H54 (cell line): Measurements from ENCODE around the gene TCF12.

Source experiments
- DNase-seq: peaks from one replicate; pipeline ENCODE4 v3.0.0; 2011; ENCODE audit warnings: low spot score, mixed read lengths; ENCODE audit not compliant: insufficient read length
- FAIRE-seq: peaks from 3 replicates; lab custom pipeline; 2011; peaks lifted over from hg19 to GRCh38; lab: Jason Lieb, UNC
- POLR2A ChIP-seq: IDR thresholded peaks from 2 replicates; pipeline ENCODE4 v1.6.1; 2011; ENCODE audit warnings: low read depth, mild to moderate bottlenecking, low read length

The TCF12 gene

GRCh38 chr15:57324590-57324890, 406.1 kb downstream of the TCF12 start:
- DNase-seq (no peak), FAIRE-seq (no peak)
- TF ChIP-seq POLR2A, result no peak

DNA sequence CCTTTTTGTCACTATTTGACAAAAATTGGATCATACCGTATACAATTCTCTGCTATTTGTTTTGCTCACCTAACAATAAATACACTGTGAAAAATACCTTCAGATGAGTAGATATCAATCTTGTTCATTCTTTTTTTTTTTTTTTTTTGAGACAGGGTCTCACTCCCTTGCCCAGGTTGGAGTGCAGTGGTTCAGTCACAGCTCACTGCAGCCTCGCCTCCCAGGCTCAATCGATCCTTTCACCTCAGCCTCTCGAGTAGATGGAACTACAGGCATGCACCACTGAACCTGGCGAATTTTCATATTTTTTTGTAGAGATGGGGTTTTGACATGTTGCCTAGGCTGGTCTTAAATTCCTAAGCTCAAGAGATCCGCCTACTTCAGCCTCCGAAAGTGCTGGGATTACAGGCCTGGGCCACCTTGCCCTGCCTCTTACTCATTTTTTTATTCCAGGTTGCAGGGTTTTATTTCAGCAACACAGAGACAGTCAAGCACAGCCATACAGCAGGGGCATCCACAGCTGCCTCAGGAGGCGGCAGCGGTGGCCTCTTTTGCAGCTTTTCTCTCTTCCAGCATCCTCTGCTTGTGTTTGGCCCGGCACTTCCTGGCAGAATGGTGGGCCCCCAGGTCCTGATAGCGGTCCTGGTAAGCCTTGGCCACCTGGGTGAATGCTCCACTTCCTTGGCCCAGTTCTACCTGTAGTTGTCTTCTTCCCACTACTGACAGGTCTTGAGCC, 406.7 kb downstream of the TCF12 start:
- DNase-seq, result no peak
- no peak for TF ChIP-seq POLR2A
- no peak for FAIRE-seq

GRCh38 chr15:57326196-57326595, 407.8 kb downstream of the TCF12 start:
- no peak for TF ChIP-seq POLR2A
- no peak for FAIRE-seq

DNA sequence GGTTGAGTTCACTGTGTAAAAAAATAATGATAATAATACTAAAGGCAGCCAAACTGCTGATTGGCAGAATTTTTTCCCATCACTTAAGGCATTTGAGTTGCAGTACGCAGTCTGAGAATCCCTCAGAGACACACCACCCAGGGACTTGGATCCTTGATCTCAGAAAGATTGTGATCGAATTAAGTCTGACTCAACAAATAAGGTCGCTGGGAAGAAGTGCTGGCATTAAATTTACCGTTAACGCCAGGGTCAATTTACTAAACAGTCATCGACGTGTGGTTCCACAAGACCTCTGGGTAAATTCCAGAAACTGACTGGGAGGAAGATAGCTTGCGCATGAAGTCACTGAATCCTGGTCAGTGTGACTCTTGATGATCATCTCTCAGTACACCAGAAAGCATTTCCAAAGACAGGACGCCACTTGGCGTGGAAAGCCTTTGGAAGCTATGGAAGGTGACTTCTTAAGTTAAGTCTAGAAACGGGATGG, 409.6 kb downstream of the TCF12 start:
- no peak for TF ChIP-seq POLR2A
- FAIRE-seq, result peak; percentile 33
- DNase-seq, result peak; percentile 51

More at GRCh38 chr15:57326196-57326595, 407.8 kb downstream of the TCF12 start:
- DNase-seq, result no peak

- no peak for FAIRE-seq
- TF ChIP-seq POLR2A, result no peak
- no peak for DNase-seq
Measured at GRCh38 chr15:57328479-57328878, 410.0 kb downstream of the TCF12 start.

- FAIRE-seq (no peak), DNase-seq (no peak)
- no peak for TF ChIP-seq POLR2A
Measured at GRCh38 chr15:57328897-57329296, 410.5 kb downstream of the TCF12 start.

- no peak for TF ChIP-seq POLR2A
- DNase-seq (no peak), FAIRE-seq (no peak)
Measured at GRCh38 chr15:57329582-57330367, 411.3 kb downstream of the TCF12 start.

DNA sequence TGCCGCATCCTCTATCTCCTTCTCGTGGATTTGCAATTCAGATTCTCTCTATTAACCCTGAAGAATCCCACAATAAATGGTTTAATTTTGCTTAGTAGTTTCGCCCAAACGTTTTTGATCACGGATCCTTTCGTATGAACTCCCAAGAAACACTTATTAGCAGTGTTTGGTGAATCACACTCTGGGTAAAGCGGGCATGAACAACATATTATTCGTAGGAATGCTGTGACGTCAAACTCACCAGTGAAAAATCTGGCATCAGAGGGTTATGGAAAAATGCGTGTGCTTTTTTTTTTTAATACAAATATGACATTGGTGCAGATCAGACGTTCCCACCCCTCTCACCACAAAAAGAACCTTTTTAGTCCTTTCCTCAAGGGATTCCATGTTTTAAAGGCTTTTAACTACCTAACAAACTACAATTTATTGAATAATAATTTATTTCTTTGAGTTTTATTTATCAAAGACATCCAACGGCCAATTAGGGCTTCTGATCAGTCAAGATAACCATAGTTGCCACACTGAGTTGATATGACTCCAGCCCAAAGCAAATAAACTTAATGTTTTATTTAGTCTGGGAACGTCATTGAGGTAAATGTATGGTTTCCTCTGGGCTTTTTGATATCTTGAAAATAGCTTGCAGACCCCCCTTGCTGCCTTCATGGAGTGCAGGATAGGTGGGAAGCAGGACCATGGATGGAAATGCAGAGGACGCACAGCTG, 412.3 kb downstream of the TCF12 start:
- TF ChIP-seq POLR2A, result no peak
- no peak for FAIRE-seq
- no peak for DNase-seq

- no peak for DNase-seq
- FAIRE-seq, result no peak
- TF ChIP-seq POLR2A, result no peak
Measured at GRCh38 chr15:57332326-57332725, 413.9 kb downstream of the TCF12 start.

DNA sequence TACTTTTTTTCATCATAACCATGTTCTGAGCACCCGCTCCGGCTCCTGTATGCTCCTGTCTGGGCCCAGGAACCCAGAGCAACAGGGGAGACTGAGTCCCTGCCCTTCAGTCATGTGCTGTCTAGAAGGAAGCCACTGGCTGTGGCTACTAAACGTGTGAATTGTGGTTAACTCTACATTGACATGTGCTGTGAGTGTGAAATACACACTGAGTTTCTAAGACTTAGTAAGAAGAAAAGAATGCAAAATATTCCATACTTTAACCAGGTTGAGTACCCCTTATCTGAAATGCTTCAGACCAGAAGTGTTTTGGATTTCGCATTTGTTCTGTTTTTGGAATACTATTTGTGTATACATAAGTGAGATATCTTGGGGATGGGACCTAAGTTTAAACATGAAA, 415.0 kb downstream of the TCF12 start:
- DNase-seq (no peak), FAIRE-seq (no peak)
- TF ChIP-seq POLR2A, result no peak

- no peak for FAIRE-seq
- peak; percentile 35 for DNase-seq
- TF ChIP-seq POLR2A, result no peak
Measured at GRCh38 chr15:57334257-57334656, 415.8 kb downstream of the TCF12 start.

DNA sequence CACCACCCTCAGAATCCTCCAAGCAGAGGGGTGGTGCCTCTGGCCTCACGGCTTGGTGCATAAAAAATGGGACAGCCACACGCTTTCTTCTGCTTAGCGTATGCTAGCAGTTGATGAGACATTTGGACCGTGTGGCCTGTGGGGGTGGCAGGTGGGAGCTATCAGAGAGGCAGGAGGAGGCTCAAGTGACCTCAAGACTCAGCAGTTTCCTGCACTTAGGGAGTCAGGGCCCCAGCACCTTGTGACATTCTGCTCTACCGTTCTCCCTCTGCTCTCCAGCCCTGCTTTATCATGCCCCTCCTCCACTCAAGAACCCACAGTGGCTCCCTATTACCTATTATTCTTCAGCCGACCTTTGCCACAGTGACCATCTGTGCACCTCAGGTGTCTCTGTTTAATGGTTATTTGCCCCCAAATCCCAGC, 416.9 kb downstream of the TCF12 start:
- FAIRE-seq, result no peak
- TF ChIP-seq POLR2A, result no peak
- DNase-seq, result no peak

DNA sequence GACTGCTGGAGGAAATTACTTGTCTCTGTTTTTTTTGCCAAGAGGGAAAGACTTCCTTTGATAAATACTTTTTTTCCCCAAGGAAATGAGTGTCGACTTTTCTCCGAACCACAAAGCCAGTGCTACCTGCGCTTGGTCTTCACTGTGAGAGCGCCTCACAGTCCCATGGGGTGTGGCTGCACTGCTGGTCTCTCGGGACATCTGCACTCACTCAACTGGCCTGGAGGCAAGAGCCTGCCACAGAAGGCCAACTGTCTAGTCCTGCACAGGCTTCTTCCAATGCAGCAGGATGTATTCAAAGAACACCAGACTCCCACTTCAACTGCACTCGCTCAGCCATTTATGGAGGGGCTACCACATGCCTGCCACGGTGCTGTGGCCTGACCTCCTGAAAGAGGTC, 417.3 kb downstream of the TCF12 start:
- TF ChIP-seq POLR2A, result no peak
- DNase-seq (no peak), FAIRE-seq (no peak)

DNA sequence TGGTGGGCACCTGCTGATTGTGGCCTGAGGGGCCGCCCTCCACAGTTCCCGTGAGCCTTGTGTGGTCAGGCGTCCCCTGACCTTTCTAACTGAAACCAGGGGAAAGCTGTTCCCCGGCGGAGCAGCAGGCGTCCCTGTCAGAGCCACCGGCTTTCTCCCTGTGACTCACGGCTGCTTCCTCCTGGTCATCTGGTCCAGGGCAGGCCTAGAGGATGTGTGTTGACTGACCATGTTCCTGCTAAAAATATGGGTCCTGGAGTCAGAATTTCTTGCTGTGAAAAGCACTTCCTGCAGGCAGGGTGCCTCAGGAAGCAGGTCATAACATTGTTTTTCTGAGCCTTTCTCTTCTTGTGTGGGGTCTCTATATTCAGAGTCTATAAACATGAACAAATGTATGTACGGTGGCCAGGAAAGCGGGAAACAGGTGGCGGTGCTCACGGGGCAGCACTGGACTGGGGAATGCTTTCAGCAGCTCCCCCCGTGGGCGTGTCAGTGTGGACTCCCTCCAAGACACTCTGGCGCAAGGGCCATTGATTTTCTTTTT, 419.5 kb downstream of the TCF12 start:
- FAIRE-seq (no peak), DNase-seq (peak; percentile 38)
- no peak for TF ChIP-seq POLR2A

DNA sequence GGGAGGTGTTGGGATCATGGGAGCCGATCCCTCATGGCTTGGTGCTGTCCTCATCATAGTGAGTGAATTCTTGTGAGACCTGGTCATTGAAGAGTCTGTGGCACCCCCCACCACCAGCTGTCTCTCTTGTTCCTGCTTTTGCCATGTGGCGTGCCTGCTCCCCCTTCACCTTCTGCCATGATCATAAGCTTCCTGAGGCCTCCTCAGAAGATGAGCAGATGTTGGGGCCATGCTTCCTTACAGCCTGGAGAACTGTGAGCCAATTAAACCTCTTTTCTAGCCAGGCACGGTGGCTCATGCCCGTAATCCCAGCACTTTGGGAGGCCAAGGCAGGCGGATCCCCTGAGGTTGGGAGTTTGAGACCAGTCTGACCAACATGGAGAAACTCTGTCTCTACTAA, 420.9 kb downstream of the TCF12 start:
- FAIRE-seq, result no peak
- DNase-seq, result no peak
- no peak for TF ChIP-seq POLR2A
